Caco-2 (cell line): ENCODE results near the gene C17orf100. TPM values are rescaled to one million over a fixed set of nuclear protein-coding genes. Genes with fewer than 3 reads are reported as not detected.

Source experiments
- BruUV-seq: library from RNA; stranded (reverse); fragments of 400-500 nt; replicated peaks from 2 replicates; lab custom pipeline; 2021; lab: Mats Ljungman, UMichigan
- CTCF ChIA-PET: fragments of 300-600 bp; sonication (Branson Sonifier 250); formaldehyde crosslinking; loops from one replicate; lab custom pipeline; 2022; ENCODE audit warnings: antibody characterized with exemption; lab: Charles Lee
- POLR2A ChIA-PET: fragments of 300-600 bp; sonication (Branson Sonifier 250); formaldehyde crosslinking; loops from one replicate; lab custom pipeline; 2022; ENCODE audit warnings: antibody characterized with exemption; lab: Charles Lee
- DNase-seq, 2 experiments: peaks; one replicate each; pipeline versions ENCODE4 v3.0.0 to v3.0.0-alpha.2; 2020 to 2022
- H3K27me3 ChIP-seq: replicated peaks from 2 replicates; pipeline ENCODE4 v1.6.0; 2011; ENCODE audit warnings: low read length; ENCODE audit not compliant: control insufficient read depth, insufficient read depth
- H3K36me3 ChIP-seq: 2 replicates; pipeline ENCODE4 v1.5.1; 2011; ENCODE audit warnings: low read length; ENCODE audit not compliant: control insufficient read depth, insufficient read depth
- H3K4me1 ChIP-seq: fragments of 250-450 bp; sonication (Bioruptor Pico); 2 replicates; pipeline ENCODE4 v1.5.1; 2020; ENCODE audit warnings: mild to moderate bottlenecking
- H3K4me3 ChIP-seq: 2 replicates; pipeline ENCODE4 v1.5.1; 2011; ENCODE audit warnings: low read depth, mild to moderate bottlenecking, control low read depth, low read length
- H3K9me3 ChIP-seq: fragments of 250-450 bp; sonication (Bioruptor Pico); 2 replicates; pipeline ENCODE4 v1.5.1; 2020; ENCODE audit warnings: mild to moderate bottlenecking, moderate library complexity
- H3K27ac Mint-ChIP-seq: one replicate; pipeline ENCODE4 v1.8.0; 2022; ENCODE audit warnings: mixed read lengths; ENCODE audit not compliant: unreplicated experiment
- H3K27me3 Mint-ChIP-seq: one replicate; pipeline ENCODE4 v1.8.0; 2022; ENCODE audit warnings: mixed read lengths; ENCODE audit not compliant: insufficient read depth, unreplicated experiment
- H3K36me3 Mint-ChIP-seq: one replicate; pipeline ENCODE4 v1.8.0; 2022; ENCODE audit warnings: mild to moderate bottlenecking, mixed read lengths; ENCODE audit not compliant: insufficient read depth, unreplicated experiment
- H3K4me1 Mint-ChIP-seq: one replicate; pipeline ENCODE4 v1.8.0; 2022; ENCODE audit warnings: low read depth, mixed read lengths; ENCODE audit not compliant: unreplicated experiment
- H3K4me3 Mint-ChIP-seq: one replicate; pipeline ENCODE4 v1.8.0; 2022; ENCODE audit warnings: mild to moderate bottlenecking, moderate library complexity, mixed read lengths; ENCODE audit not compliant: unreplicated experiment
- H3K9me3 Mint-ChIP-seq: one replicate; pipeline ENCODE4 v1.8.0; 2022; ENCODE audit warnings: mixed read lengths; ENCODE audit not compliant: unreplicated experiment
- CTCF ChIP-seq, 2 experiments: fragments of 200-600 bp in 1 of 2; IDR thresholded peaks; 1 replicate in 1 of 2; 2 replicates in 1 of 2; pipeline versions ENCODE4 v1.5.1 to v1.8.0; 2011 to 2022; ENCODE audit warnings: antibody characterized with exemption in 1 of 2, control low read depth in 1 of 2, inconsistent platforms in 1 of 2, low read depth in 1 of 2, low read length in 1 of 2, mild to moderate bottlenecking in 1 of 2, moderate library complexity in 1 of 2; ENCODE audit not compliant: insufficient read depth in 1 of 2, severe bottlenecking in 1 of 2, unreplicated experiment in 1 of 2
- intact Hi-C: fragments of 100-400 bp; cut with micrococcal nuclease; formaldehyde crosslinking; loops from one replicate; pipeline ENCODE4 v1.10.0; 2022; ENCODE audit not compliant: unreplicated experiment
- total RNA-seq: library from RNA; stranded (reverse); gene quantifications from 2 replicates; pipeline ENCODE4 v1.2.3, GENCODE V29; 2022

The C17orf100 gene
- total RNA-seq, 1 experiment from 2014 or later: 3.1 TPM

GRCh38 chr17:6695565-6695964 lies 44.0 kb downstream of the C17orf100 start:
- no peak for DNase-seq
- POLR2A ChIA-PET: no interaction called here
- Mint-ChIP-seq H3K27me3 (no peaks in the 10 kb centered on the region), H3K27ac (no peak overlapping the region), H3K36me3 (no peaks in the 10 kb centered on the region), H3K4me1 (peaks cover 4% of the 10 kb centered on the region), H3K9me3 (no peaks in the 10 kb centered on the region), H3K4me3 (no peak overlapping the region)
- H3K9me3 ChIP-seq: no peaks in the 10 kb centered on the region
- CTCF ChIA-PET: no interaction called here
- intact Hi-C loops: no loop called here
- no peak overlapping the region for H3K4me3 ChIP-seq
- no peaks in the 10 kb centered on the region for H3K36me3 ChIP-seq
- no peak for TF ChIP-seq CTCF (IDR thresholded peaks at IDR 0.05; ENCODE audit: insufficient read depth in 1 of 2, low read depth in 1 of 2, low read length in 1 of 2, severe bottlenecking in 1 of 2, unreplicated experiment in 1 of 2)
- BruUV-seq: no TSS peak
- H3K4me1 ChIP-seq: peaks cover 11% of the 10 kb centered on the region
- no peaks in the 10 kb centered on the region for H3K27me3 ChIP-seq

GRCh38 chr17:6696906-6697305 lies 45.3 kb downstream of the C17orf100 start:
- POLR2A ChIA-PET: no interaction called here
- no peak overlapping the region for H3K4me3 Mint-ChIP-seq
- TF ChIP-seq CTCF (IDR thresholded peaks at IDR 0.05; ENCODE audit: insufficient read depth in 1 of 2, low read depth in 1 of 2, low read length in 1 of 2, severe bottlenecking in 1 of 2, unreplicated experiment in 1 of 2): no peak
- intact Hi-C loops: no loop called here
- Histone ChIP-seq H3K4me1 (peaks cover 20% of the 10 kb centered on the region), H3K27me3 (no peaks in the 10 kb centered on the region), H3K36me3 (no peaks in the 10 kb centered on the region), H3K4me3 (no peak overlapping the region), H3K9me3 (no peaks in the 10 kb centered on the region)
- no peaks in the 10 kb centered on the region for H3K36me3 Mint-ChIP-seq
- no peaks in the 10 kb centered on the region for H3K27me3 Mint-ChIP-seq
- no TSS peak for BruUV-seq
- CTCF ChIA-PET: no interaction called here
- no peaks in the 10 kb centered on the region for H3K9me3 Mint-ChIP-seq
- H3K4me1 Mint-ChIP-seq: peaks cover 6% of the 10 kb centered on the region
- no peak overlapping the region for H3K27ac Mint-ChIP-seq
- DNase-seq: no peak

- DNase-seq: no peak
- H3K27me3 Mint-ChIP-seq: no peaks in the 10 kb centered on the region
- intact Hi-C loops: no loop called here
- no peak overlapping the region for H3K4me3 Mint-ChIP-seq
- no peak overlapping the region for H3K27ac Mint-ChIP-seq
- ChIA-PET CTCF (no interaction called here), POLR2A (no interaction called here)
- BruUV-seq: no TSS peak
- Histone ChIP-seq H3K27me3 (no peaks in the 10 kb centered on the region), H3K4me3 (no peak overlapping the region), H3K36me3 (no peaks in the 10 kb centered on the region), H3K4me1 (peaks cover 20% of the 10 kb centered on the region), H3K9me3 (no peaks in the 10 kb centered on the region)
- peaks cover 6% of the 10 kb centered on the region for H3K4me1 Mint-ChIP-seq
- TF ChIP-seq CTCF (IDR thresholded peaks at IDR 0.05; ENCODE audit: insufficient read depth in 1 of 2, low read depth in 1 of 2, low read length in 1 of 2, severe bottlenecking in 1 of 2, unreplicated experiment in 1 of 2): no peak
- H3K36me3 Mint-ChIP-seq: no peaks in the 10 kb centered on the region
- no peaks in the 10 kb centered on the region for H3K9me3 Mint-ChIP-seq
Observed at GRCh38 chr17:6698004-6698403, 46.4 kb downstream of the C17orf100 start.
